NCI-H2227 (cell line): ENCODE results near the gene ACVR2B.

Experiments used
- DNase-seq: peaks from one replicate; lab custom pipeline; 2025; ENCODE audit not compliant: unreplicated experiment; lab: John Stamatoyannopoulos, UW

The ACVR2B gene

DNA sequence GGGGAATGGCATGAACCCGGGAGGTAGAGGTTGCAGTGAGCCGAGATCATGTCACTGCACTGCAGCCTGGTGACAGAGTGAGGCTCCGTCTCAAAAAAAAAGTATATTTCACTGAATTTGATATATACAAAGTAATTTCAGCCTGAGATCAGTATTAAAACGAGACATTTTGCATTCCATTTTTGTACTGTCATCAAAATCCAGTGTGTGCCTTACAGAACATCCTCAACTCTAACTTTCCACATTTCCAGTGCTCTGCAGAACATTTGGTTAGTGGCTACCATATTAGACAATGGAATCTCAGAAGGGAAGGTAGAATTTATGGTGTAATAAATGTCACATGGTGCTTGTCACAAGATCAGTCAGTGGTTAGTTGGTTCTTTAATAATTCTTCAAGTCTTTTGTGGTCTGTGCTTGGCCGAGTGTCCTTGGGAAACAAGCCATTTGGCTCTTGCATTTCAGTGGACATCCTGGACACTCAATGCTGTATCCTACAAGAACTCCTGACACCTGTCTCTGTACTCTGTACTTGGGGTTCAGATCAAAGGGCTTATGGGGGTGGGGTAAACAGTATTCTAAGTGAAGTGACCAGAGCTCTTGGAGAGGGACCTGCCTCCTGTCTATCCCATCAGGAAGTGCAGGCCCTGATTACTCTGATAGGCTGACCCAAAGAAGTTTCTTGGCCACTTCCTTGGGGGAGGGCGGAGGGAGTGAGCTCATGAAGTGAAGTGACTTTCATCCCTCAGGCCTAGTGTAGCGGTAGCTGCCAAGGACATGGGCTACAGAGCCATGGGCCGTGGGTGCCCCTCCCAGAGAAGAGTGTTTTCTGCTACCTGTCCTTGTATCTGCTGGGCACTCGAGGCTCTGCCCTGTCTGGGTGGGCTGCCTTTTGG is 3.7 kb downstream of the ACVR2B start:
- no peak for DNase-seq

DNA sequence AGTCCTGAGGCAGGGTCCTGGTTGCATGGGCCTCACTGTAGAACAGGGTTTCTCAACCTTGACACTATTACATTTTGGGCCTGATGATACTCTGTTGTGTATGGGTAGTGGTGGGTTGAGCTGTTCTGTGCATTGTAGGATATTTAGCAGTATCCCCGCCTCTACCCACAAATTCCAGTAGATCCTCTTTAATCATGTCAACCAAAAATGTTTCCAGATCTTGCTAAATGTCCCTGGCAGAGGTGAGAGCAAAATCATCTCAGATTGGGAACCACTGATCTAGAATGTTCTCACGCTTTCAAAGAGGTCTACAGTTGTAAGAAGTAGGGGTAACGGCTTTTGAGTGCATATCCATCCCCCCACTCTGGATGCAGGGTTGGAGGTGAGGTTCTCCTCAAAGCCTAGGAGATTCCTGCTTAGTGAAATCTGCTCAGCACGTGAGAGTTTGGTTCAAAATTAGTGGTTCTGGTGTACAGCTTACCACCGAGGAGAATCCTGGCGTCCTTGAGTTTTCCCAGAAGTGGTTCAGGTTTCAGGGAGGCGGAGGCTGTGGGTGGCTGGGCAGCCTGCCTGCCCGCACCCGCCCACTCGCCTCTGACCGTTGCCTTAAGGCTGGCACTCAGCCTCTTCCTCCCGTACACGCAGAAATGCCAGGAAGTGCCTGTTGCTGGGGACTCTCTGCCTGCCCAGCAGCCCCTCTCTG is 5.3 kb downstream of the ACVR2B start:
- DNase-seq: no peak

DNA sequence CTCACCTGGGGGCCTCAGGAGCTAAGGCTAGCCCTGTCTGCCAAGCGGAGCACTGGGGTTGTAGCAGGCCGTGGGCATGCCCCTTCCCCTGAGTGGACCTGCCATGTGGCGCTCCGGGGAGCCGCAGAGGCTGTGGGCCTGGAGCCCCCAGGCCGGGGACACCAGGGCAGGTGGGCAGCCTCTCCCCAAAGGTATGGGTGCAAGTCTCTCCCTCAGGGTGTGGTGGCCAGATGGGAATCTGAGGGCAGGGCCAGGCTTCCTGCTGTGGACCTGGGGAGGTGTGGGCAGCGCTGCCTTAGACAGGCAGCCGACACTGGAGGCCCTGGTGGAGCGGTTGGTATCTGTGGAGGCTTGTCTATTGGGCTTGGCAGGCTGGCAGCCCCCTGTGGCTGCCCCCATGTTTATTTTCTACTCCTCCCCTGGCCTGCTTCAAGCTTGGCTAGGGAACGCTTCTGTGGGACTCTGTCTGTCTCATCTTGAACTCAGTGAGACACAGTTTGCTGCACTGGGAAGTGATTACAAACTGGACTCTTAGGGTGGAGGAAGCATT is 5.9 kb downstream of the ACVR2B start:
- DNase-seq: no peak

DNA sequence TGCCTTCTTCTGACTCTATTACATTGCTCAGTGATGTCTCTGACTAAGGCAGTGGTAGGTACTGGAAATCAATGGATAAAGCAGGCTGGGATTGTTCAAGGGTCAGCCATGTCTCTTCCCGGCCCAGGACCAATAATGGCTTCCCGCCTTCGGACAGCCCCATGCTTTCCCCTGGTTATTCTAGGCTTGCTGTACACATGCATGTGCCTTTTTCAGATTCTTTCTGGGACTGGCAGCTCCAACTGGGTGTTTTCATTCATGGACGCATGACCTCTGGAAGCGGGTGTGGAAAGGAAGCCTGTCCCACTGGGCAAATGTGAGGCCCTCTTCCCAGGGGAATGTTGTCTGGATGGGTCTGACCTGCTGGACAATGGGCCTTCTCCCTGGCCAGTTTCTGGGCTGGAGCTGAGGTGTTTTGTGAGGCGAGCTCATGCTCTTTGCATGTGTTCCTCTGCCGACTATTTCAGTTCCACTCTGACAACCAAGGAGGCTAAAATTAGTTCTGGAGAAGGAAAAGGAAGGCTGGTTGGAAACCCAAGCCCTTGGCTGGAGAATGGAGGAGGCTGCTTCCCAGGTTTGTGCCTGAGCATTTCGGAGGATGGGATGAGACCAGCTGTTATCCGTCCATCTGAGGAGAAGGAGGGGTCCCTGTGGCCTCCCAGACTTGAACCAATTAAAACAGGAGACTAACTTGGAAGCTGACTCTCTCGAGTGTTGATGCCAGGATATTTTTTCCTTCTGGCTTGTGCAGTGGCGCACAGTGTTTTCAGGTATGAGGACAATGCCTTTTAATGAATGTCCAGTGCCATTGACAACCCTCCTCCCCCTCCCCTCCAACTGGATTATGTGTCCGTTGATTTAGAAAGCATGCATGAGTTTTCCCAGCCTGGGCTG is 6.9 kb downstream of the ACVR2B start:
- DNase-seq: no peak

DNA sequence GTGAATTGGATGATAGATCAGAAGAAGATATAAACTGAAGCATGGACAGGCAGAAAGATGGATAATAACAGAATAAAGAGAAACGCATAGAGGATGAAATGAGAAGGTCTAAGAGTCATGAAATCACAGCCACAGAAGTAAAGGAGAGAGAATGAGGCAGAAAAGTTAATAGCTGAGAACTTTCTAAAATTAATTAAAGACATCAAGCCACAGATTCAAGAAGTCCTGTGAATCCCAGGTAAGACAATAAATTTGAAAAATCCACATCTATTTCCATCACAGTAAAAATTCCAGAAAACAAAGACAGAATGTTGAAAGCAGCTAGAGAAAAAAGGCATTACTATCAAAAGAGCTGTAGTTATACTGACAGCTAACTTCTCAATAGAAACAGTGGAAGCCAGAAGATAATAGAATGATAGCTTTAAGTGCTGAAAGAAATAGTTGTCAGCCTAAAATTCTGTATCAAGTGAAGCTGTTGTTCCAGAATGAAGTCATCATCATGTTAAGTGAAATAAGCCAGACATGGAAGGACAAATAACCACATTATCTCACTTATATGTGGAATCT is 12.0 kb downstream of the ACVR2B start:
- no peak for DNase-seq

DNA sequence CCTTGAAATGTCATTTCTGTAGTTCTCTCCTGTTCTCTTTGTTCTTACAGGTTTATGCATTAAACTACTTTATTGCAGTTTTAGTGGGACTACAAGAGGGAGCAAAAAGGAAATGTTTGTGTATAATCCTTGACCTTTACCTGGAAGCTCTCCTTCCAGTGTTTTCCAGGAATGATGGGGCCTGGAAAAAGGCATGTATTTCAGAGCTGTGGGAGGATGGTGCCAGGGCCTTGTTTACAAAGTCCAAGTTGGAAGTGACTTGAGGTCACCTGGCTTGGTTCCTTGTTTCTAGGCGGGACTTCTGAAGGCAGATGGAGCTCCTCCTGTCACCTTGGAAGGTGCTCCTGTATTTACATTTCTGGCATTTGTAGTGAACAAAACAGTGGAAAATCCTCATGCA is 15.1 kb downstream of the ACVR2B start:
- no peak for DNase-seq

DNA sequence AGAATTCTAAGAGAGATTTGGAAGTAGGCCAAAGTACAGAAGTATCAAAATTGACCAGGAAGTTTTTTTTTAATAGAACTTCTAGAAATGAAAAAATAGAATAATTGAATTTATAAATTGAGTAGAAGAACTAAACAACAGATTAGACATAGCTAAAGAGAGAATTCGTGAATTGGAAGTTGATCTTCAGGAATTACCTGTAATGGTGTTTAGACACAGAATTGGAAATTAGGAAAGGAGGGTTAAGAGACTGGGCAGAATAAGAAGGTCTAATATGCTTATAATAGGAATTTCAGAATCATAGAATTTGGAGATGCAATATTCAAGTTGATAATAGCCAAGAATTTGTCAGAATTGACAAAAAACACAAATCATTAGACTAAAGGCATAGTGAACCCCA is 16.2 kb downstream of the ACVR2B start:
- DNase-seq: no peak

DNA sequence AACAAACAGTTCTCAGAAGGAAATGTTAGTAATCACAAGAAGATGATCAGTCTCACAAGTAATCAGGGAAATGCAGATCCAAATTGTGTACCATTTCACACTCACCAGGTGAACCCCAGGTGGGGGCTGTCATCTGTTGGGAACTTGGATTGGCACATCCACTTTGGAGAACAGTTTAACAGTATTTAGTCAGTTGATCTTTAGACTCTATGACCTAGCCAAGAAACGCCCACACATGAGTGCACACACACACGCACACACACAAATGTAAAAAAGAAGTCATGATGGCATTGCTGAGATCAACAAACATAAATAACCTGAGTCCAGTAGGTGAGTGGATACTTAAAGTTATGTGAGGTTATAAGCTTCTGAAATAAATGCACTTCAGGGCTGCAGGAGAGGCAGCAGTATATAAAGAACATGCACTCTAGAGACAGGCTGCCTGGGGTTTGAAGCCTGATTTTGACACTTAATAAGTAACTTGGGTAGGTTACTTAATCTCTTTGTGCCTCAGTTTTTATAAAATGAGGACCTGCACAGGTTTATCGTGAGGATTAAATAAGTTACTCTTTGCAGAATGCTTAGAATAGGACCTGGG is 17.7 kb downstream of the ACVR2B start:
- no peak for DNase-seq

DNA sequence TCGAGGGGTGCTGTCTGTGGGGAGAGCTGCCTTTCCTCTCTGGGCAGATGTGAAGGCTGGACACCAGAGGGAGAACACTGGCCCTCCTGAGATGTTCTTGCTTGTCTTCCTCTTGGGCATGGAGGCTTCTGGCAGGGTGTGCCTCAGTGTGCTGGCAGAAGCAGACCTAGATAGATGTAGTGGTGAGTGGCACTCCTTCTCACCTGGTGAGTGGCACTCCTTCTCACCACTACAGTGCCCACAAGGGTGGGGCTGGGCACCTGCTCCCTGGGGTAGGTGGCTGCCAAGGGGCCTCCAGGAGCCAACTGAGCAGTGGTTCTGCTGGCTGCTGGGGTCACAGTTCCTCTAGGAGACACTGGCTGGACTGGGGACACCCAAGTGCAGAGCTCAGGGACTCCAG is 18.7 kb downstream of the ACVR2B start:
- no peak for DNase-seq

DNA sequence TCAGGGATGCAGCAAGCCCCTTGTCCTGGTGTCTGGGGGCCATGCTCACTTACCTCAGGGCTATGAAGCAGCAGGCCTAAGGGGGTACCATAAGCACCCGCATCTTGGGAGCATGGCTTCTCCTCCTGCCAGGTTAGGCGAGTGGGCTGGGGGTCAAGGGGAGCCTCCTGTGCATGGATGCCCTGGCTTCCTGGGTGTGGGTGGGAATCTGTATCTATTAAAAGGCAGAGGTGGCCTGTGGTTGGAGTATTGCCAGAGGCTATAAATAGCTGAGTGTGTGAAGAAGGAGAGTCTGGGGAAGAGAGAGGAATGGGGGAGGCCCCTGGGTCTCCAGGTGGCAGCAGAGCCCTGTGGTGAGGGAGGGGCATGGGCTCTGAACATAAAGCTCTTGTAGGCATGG is 19.5 kb downstream of the ACVR2B start:
- DNase-seq: no peak

DNA sequence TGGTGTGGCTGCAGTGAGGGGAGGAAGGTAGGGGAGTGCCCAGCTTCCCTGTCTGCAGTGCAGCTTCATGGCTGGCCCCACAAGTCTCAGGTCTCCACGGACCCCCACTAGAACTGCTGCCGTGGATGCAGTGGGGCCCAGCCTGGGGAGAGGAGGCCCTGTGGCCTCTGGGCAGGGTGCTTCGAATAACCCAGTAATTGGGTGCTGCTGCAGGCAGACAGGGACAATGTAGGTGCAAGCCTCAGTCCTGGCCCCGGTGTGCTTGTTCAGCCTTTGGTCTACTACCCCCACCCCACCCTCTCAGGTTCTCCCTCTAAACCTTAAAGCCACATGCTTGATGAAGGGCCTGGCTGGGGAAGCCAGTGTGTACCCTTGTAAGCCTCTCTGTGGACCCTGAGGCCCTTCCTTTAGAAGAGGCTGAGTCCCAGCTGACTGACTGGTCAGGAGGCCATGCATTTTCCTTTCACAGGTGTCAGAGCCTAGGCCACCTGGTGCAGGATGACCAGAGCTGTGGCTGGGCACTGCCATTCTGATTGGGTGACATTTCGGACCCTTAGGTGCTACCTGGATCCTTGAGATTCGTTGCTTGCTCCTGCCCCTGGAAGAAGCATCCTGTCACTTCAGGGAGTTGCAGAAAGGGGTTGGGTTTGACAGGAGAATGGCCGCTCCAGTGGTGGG is 21.4 kb downstream of the ACVR2B start:
- DNase-seq: no peak

DNA sequence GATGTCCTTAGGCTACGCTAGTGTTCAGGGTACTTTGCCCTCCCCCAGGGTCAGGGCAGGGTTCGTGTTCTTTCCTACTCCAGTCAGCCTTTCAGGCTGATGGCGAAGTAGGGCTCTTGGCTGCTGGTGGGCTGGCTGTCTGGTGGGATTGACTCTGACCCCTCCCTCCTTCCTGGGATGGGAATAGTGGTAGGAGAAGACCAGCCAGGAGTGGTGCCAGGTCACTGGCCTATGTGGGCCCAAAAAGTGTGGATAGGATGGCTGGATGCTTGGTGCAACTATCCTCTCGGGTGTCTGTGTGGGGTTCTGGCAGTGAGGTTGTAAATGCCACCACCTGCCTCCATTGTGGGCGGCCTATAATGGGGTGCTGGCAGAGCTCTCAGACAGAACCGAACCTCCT is 22.0 kb downstream of the ACVR2B start:
- no peak for DNase-seq

DNA sequence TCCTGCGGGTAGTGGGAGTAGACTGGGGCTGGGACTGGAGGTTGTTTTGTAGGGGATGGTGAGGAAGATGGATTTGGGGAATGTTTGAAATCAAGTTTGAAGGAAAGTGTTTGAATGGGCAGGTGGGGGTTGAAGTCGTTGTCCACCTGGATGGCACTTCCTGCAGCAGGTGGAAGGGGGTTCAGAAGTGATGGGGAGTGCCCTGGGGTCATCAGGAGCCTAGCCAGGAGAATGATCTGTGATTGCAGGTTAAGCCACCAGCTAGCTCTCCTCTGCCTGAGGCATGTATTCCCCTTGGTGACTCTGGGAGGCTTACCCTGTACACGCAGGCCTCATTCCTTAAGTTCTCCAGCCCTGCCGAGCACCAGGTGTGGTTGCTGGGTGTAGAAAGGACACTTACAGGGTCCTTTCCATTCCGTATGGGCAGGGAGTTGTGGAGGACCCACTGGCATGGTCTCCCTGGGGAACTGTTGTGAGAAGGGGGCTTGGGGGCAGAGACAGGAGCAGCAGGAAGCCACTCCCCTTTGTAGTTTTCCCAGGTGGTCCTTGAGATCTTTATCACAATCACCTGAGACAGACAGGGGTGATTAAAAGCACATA is 22.6 kb downstream of the ACVR2B start:
- no peak for DNase-seq

DNA sequence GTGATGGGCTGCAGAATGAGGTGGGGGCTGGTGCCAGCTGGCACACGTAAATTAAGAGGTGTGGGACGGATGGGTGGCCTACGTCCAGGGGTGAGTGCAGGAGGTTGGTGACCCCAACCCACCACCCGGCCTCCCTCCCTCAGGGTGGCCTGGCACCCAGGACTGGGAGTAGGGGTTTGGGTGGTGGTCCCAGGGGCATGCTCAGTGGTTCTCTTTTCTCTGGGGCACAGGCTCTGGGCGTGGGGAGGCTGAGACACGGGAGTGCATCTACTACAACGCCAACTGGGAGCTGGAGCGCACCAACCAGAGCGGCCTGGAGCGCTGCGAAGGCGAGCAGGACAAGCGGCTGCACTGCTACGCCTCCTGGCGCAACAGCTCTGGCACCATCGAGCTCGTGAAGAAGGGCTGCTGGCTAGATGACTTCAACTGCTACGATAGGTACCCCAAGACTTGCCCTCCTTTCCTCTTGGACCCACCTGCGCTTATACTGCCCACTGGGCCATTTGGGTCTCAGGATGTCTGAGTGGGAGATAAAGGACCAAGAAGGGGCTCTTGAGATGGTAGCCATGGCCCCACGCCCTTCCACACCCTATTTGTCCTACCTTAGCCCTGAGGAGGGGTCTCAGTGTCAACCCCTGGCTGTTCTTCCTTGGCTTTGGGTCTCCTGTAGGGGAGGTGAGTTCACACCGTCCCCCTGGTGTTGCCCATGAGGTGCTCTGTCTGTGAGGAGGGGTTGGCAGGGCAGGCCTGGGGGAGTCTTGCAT is 23.5 kb downstream of the ACVR2B start:
- no peak for DNase-seq

DNA sequence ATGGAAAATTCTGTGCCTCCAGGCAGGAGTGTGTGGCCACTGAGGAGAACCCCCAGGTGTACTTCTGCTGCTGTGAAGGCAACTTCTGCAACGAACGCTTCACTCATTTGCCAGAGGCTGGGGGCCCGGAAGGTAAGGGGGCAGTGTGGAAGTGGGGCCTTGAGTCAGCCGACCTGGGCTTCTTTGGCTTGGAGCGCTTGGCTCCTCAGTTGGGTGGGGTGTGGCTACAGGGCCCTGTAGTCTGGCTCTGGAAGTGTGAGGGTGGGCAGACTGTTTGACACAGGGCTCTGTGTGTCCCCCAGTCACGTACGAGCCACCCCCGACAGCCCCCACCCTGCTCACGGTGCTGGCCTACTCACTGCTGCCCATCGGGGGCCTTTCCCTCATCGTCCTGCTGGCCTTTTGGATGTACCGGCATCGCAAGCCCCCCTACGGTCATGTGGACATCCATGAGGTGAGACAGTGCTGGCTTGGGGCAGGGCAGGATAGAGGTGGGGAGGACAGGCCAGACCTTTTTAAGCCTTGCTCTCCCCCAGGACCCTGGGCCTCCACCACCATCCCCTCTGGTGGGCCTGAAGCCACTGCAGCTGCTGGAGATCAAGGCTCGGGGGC is 24.3 kb downstream of the ACVR2B start:
- no peak for DNase-seq

DNA sequence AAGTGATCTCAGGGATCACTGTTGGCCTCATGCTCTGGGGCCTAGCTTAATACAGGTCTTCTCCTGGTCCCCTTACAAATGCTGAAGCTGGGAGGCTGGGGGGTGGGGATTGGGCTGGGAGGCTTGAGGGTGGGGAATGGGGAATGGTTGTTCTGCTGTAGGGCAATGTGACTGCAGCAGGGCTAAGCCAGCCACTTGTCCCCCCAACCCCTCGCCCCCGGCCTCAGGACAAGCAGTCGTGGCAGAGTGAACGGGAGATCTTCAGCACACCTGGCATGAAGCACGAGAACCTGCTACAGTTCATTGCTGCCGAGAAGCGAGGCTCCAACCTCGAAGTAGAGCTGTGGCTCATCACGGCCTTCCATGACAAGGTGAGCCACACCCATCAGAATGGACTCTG is 25.2 kb downstream of the ACVR2B start:
- no peak for DNase-seq

DNA sequence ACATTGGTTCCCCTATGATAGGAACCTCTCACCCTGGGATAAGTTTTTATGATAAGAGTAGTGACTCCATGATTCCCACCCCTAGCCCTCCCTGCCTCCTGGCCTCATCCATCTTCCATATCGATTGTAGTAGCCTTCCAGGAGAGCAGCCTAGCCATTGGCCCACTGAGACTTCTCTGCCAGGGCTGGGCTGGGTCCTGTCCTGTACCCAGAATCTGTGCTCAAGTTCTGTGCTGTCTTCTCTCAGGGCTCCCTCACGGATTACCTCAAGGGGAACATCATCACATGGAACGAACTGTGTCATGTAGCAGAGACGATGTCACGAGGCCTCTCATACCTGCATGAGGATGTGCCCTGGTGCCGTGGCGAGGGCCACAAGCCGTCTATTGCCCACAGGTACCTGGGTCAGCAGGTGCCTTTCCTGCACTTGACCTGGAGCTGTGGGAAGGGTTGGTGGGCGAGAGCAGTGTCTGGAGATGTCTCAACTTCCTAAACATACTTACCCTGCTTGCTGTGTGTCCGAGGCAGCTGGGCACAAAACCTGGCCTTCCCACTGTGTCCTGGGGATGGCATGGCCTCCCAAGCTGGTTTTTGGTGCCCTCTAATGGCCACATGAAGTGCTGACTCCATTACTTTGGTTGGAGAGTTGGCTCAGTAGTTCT is 25.9 kb downstream of the ACVR2B start:
- DNase-seq: peak; percentile 37

DNA sequence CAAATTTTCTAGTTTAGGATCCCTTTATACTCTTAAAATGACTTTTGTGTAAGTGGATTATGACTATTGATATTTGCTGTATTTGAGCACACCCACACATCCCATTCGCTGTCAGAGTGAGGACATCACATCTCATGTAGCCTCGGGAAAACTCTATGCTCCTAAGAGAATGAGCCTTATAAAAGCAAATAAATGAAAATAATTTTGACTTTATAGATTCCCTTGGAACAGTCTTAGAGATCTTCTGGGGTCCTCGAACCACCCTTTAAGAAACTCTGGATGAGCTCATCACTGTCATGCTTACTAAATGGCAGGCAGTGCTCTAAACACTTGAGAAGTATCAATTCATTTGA is 26.4 kb downstream of the ACVR2B start:
- DNase-seq: no peak
